DND-41 (cell line): ENCODE measurements around the gene TRMU.

ENCODE experiments used
- CTCF ChIP-seq: IDR thresholded peaks from 2 replicates; pipeline ENCODE4 v1.5.1; 2012; ENCODE audit warnings: borderline replicate concordance, low read length, moderate library complexity, mild to moderate bottlenecking; ENCODE audit not compliant: poor library complexity, severe bottlenecking; ENCODE audit errors: extremely low read depth
- EZH2 ChIP-seq: IDR thresholded peaks from 3 replicates; pipeline ENCODE4 v1.6.1; 2012; ENCODE audit warnings: borderline replicate concordance, low read depth, mild to moderate bottlenecking, moderate library complexity, low read length, inconsistent platforms; ENCODE audit not compliant: severe bottlenecking

GRCh38 chr22:46336119-46337078, 885 bp downstream of the TRMU start:
- no peak for TF ChIP-seq CTCF
- TF ChIP-seq EZH2: no peak
